Mucosa of rectum (tissue), 2 donors: Measurements from ENCODE around the gene DICER1.

Experiments
- H3K27ac ChIP-seq, 2 donors: one replicate each; pipeline ENCODE4 v1.7.0; 2013; ENCODE audit warnings: inconsistent platforms in 2 of 2, low read depth in 2 of 2, low read length in 2 of 2
- H3K27me3 ChIP-seq, 2 donors: one replicate each; pipeline ENCODE4 v1.7.0; 2013; ENCODE audit warnings: low read length in 2 of 2; ENCODE audit not compliant: control insufficient read depth in 2 of 2, insufficient read depth in 2 of 2
- H3K36me3 ChIP-seq, 2 donors: one replicate each; pipeline ENCODE4 v1.7.0; 2013; ENCODE audit warnings: low read length in 2 of 2; ENCODE audit not compliant: control insufficient read depth in 2 of 2, insufficient read depth in 2 of 2
- H3K4me1 ChIP-seq, 2 donors: one replicate each; pipeline ENCODE4 v1.7.0; 2013; ENCODE audit warnings: low read length in 2 of 2, mild to moderate bottlenecking in 1 of 2; ENCODE audit not compliant: control insufficient read depth in 2 of 2, insufficient read depth in 2 of 2
- H3K4me3 ChIP-seq, 2 donors: one replicate each; pipeline ENCODE4 v1.7.0; 2013; ENCODE audit warnings: low read length in 2 of 2
- H3K9ac ChIP-seq, 2 donors: one replicate each; pipeline ENCODE4 v1.7.0; 2013; ENCODE audit warnings: low read length in 2 of 2, low read depth in 1 of 2, mild to moderate bottlenecking in 1 of 2
- H3K9me3 ChIP-seq, 2 donors: one replicate each; pipeline ENCODE4 v1.7.0; 2013; ENCODE audit warnings: low read length in 2 of 2; ENCODE audit not compliant: control insufficient read depth in 2 of 2
- donor health status: healthy.
- donor health status: Normal muscosa, but diverticular disease.

The DICER1 gene

DNA sequence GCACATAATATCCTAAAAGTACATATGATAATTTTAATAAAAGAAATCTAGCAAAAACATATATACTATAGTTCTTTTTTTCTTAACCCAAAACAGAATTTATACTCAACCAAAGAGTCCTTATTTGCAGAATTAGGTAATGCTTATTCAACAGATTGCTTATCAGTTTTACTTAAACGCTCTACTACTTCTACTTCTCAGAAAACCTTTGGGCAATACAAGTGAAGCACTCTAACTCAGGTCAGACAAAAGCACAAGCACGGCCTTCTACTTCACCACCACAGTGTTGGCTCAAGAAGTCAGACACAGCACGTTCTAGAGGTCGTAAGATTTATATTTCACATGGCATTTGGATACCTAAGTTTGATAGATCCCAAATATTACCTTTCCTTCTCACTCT is 29.2 kb downstream of the DICER1 start:
- Histone ChIP-seq H3K4me3 (no peak overlapping the region), H3K9ac (no peak overlapping the region), H3K4me1 (no peaks in the 10 kb centered on the region), H3K27me3 (no peaks in the 10 kb centered on the region), H3K27ac (no peak overlapping the region), H3K9me3 (no peaks in the 10 kb centered on the region), H3K36me3 (peaks cover 40 to 44% of the 10 kb centered on the region in 2 donors)

DNA sequence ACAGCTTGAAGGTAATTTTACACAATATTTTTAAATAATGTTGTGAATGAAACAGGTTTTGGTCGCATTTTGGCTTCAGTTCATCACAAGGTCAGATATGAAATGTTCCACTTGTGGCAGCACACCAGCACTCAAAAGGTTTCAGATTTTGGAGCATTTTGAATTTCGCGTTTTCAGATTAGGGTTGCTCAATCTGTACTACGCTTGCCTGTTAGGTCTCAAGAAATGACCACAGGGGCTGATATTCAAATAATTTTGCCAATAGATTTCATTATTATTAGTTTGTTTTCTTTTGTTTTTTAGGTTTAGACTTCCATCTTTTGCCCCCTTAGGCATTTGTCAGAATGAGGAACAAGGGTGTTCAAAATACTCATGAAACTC is 29.8 kb downstream of the DICER1 start:
- Histone ChIP-seq H3K9me3 (no peaks in the 10 kb centered on the region), H3K27me3 (no peaks in the 10 kb centered on the region), H3K9ac (no peak overlapping the region), H3K27ac (no peak overlapping the region), H3K36me3 (peaks cover 39 to 41% of the 10 kb centered on the region in 2 donors), H3K4me3 (no peak overlapping the region), H3K4me1 (no peaks in the 10 kb centered on the region)

DNA sequence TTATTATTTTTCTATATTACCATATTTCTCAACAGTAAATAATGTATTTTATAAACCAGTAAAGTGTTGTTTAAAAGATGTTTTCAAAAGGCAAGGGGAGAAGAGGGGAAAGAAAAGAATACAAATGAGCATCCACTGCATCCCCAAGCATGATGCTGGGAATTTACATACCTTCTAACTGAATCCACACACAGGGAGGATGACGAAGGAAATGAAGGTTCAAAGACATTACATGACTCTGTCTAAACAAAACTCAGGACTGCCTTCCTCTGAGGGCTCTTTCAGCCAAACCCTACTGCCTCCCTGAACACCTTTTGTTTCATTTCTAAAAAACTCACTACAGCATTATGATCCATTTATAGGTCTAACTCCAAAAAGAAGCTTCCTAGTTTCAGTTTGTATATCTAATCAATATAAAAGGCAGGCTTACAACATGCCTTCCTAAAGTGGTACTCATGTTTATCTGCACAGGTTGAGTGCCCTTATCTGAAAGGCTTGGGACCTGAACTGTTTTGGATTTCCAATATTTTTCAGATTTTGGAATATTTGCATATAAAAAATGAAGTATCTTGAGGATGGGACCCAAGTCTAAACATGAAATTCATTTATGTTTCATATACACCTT is 30.3 kb downstream of the DICER1 start:
- H3K36me3 ChIP-seq, result peaks cover 37 to 42% of the 10 kb centered on the region in 2 donors
- no peak overlapping the region for H3K4me3 ChIP-seq
- no peaks in the 10 kb centered on the region for H3K27me3 ChIP-seq
- no peak overlapping the region for H3K9ac ChIP-seq
- no peaks in the 10 kb centered on the region for H3K9me3 ChIP-seq
- no peaks in the 10 kb centered on the region for H3K4me1 ChIP-seq
- no peak overlapping the region for H3K27ac ChIP-seq

DNA sequence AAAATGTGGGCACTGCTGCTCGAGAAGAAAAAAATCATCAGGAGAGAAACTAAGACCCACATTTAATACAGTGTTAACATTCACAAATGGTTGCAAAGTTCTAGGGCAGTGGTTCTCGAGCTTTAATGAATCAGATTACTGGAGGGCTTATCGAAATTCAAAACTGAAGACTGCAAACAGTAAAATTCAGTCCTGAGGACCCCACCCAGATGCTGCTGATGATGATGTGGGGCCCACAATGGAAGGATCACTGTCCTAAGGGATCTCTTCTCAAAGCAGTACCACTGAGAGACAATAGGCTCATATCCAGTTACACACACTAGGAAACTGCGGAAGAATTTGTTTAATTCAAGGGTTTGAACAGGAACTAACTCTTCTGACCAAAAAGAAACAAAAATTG is 31.4 kb downstream of the DICER1 start:
- Histone ChIP-seq H3K36me3 (peaks cover 34 to 39% of the 10 kb centered on the region in 2 donors), H3K27ac (no peak overlapping the region), H3K27me3 (no peaks in the 10 kb centered on the region), H3K4me3 (no peak overlapping the region), H3K9ac (no peak overlapping the region), H3K9me3 (no peaks in the 10 kb centered on the region), H3K4me1 (no peaks in the 10 kb centered on the region)

DNA sequence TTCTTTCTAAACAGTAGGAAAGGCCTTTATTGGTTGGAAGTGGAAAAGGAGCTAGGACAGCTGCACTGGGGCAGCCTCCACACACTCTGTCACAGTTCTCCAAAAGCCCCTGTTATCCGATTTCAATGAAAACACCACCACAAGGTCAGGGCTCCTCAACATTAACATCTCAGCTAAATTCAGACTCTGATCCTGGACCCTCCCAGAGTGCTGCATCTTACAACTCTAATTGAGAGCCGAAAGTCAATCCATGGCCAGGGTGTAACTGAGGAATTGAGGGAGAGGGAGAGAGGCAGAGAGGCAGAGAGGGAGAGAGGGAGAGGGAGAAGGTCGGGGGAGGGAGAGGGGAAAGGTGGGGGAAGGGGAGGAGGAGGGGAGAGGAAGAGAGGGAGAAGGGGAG is 32.1 kb downstream of the DICER1 start:
- H3K4me1 ChIP-seq, result no peaks in the 10 kb centered on the region
- H3K27ac ChIP-seq, result no peak overlapping the region
- H3K9ac ChIP-seq, result no peak overlapping the region
- H3K4me3 ChIP-seq, result no peak overlapping the region
- no peaks in the 10 kb centered on the region for H3K27me3 ChIP-seq
- H3K36me3 ChIP-seq, result peaks cover 39% of the 10 kb centered on the region in 2 donors
- H3K9me3 ChIP-seq, result no peaks in the 10 kb centered on the region

DNA sequence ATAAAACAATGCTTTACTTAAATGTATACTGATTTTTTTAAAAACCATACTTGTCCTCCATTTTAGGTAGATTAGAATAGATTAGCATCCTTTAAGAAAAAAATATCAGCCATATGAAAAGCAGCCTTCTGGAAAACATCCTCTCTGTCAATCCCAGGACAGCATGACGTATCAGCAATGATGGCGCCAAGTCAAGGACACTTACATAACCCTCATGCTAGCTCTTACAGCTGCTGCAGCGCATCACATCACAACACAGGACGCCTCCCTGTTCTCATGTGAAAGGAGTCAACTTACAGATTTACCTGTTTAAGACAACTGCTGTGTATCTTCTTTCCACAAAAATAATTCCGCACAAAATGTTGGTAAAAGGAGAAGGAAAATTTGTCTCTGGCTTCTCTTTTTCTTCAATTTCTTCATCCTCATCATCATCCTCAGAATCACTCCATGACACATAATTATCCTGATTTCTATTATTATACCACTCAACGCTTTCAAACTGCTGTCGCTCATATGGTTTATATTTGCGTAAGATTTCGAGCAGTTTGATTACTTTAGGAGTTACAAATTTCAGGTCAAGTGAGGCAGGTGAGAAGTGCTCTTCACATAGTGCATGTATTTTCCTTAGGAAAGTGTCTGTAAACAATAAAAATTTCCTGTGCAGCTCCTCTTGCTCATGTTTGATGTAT is 33.3 kb downstream of the DICER1 start:
- Histone ChIP-seq H3K4me3 (no peak overlapping the region), H3K36me3 (peaks cover 37 to 40% of the 10 kb centered on the region in 2 donors), H3K4me1 (no peaks in the 10 kb centered on the region), H3K9me3 (no peaks in the 10 kb centered on the region), H3K9ac (no peak overlapping the region), H3K27me3 (no peaks in the 10 kb centered on the region), H3K27ac (no peak overlapping the region)

DNA sequence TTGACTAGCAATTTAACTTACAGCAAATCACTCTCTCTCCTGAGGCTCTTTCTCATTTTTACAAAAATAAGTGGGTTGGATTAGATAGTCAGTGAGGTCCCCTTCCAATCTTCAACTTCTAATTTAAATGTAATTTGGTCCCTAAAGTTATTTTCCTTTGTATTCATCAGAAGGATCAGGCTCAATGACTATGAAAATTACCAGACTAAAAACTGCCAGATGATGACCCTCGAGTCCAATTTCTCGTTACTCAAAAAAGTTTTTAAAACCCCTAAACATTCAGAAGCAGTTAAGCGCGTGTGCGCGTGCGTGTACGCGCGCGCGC is 34.7 kb downstream of the DICER1 start:
- H3K9me3 ChIP-seq, result no peaks in the 10 kb centered on the region
- H3K9ac ChIP-seq, result no peak overlapping the region
- H3K4me3 ChIP-seq, result no peak overlapping the region
- no peaks in the 10 kb centered on the region for H3K27me3 ChIP-seq
- peaks cover 37 to 39% of the 10 kb centered on the region in 2 donors for H3K36me3 ChIP-seq
- no peak overlapping the region for H3K27ac ChIP-seq
- no peaks in the 10 kb centered on the region for H3K4me1 ChIP-seq

DNA sequence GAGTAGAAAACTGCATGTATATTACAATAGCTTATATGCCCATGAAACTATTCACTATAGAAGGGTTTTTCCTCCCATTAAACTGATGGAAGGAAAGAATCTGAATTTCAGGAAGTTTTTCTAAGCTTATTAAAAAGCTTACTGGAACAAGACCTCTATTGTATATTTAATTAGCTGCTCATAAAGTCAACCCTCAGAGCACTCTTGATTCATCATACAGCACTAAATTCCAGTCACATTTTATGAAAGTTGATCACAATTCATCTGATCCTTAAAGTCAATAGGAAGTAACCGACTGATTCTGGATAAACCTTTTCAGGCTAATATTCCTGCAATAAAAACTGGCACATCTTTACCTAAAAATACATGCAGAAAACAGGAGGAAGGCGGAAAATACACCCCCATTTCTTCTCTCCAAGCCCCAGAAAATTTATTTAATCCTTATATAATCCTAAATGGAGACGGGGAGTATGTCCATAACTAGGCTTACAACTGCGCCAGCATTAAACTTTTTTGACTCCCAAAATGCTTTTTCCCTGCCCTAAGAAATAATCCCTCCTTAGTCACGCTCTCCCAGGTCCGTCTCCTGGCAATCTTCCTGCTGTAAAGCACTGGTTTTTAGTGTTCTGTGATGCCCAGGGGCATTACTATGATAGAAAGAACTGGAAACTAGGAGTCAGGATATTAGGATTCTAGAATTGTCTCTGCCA is 35.3 kb downstream of the DICER1 start:
- H3K27me3 ChIP-seq, result no peaks in the 10 kb centered on the region
- no peak overlapping the region for H3K9ac ChIP-seq
- no peak overlapping the region for H3K27ac ChIP-seq
- H3K36me3 ChIP-seq, result peaks cover 37 to 41% of the 10 kb centered on the region in 2 donors
- no peaks in the 10 kb centered on the region for H3K9me3 ChIP-seq
- no peak overlapping the region for H3K4me3 ChIP-seq
- H3K4me1 ChIP-seq, result no peaks in the 10 kb centered on the region

DNA sequence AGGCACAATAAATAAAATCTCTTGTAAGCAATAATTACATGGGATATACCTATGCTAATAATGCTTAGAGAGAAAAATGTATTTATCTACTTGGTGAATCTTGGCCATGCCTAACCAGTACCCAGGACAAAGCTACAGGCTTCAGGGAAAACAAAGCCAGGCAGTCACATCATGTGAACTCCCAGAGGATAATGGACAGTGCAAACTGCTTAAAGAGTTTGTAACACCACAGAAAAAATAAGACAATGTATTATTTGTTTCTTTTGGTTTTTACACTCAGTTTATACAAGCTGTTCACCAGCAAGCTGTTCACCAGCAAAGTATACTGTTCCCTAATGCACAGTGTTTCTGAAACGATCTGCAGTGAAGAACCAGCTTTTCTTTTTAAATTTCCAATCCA is 38.0 kb downstream of the DICER1 start:
- Histone ChIP-seq H3K27me3 (no peaks in the 10 kb centered on the region), H3K4me1 (no peaks in the 10 kb centered on the region), H3K9me3 (no peaks in the 10 kb centered on the region), H3K27ac (no peak overlapping the region), H3K4me3 (no peak overlapping the region), H3K36me3 (peaks cover 38 to 51% of the 10 kb centered on the region in 2 donors), H3K9ac (no peak overlapping the region)

DNA sequence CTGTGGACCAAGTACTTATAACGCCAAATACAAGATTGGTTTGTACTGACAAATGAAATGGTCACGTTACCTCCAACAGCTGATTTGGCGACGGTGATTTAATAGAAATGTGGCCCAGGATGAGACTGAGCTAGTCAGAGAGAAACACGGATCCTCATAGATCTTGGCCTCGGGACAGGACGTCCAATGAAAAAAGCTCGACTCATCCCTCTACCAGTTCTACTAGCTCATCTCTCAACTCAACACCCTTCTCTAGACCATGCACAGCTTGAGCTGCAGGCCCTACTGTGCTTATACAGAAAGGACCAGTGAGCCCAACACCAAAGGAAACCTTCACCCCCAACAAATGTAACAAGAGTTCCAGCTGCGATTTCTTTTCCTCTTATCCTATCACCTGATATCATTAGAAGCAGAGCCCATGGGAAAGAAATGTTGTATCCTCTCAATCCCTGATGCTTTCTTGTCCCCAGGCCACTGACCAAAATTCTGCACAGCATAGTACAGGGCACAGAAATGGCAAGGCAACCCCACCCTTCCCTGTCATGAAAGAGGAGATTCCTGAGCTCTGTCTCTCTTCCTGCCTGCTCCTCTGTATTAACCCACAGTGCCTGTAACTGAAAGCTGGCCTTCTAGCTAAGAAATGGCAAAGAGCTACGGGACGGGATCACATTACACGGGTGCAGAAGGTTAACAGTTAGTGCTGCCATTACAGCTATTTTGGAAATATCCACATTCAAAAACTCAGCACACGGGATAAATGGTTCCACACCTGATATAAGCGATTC is 39.2 kb downstream of the DICER1 start:
- Histone ChIP-seq H3K9me3 (no peaks in the 10 kb centered on the region), H3K27ac (no peak overlapping the region), H3K36me3 (peaks cover 40 to 50% of the 10 kb centered on the region in 2 donors), H3K4me1 (no peaks in the 10 kb centered on the region), H3K27me3 (no peaks in the 10 kb centered on the region), H3K9ac (no peak overlapping the region), H3K4me3 (no peak overlapping the region)
